Putamen (tissue), 1 donor: Measurements from ENCODE around the gene CYRIA.
A peak's percentile ranks its signal among the peaks of the same experiment; 100 is the strongest.

Source experiments
- DNase-seq: peaks from one replicate; pipeline ENCODE4 v3.0.0-alpha.2; 2016; ENCODE audit warnings: low spot score

The CYRIA gene

GRCh38 chr2:16669388-16669787 lies 3.8 kb upstream of the CYRIA start:
- no peak for DNase-seq

DNA sequence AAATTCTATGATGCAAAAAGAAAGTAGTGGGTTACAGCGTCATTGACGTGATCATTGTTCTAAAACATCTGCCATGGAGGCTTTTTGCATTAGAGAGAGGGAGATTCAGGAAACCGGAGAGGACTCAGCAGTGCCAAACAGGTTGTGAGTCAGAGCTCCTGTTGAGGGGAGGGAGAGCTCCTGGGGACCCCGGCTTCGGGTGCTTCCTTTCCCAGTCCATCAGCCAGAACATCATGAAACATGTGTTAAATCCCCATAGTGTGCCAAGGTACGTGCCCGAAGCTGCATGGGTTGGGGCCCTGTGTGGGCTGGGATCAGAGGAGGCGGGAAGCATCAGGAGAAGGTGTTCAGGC lies 791 bp upstream of the CYRIA start:
- DNase-seq: no peak

DNA sequence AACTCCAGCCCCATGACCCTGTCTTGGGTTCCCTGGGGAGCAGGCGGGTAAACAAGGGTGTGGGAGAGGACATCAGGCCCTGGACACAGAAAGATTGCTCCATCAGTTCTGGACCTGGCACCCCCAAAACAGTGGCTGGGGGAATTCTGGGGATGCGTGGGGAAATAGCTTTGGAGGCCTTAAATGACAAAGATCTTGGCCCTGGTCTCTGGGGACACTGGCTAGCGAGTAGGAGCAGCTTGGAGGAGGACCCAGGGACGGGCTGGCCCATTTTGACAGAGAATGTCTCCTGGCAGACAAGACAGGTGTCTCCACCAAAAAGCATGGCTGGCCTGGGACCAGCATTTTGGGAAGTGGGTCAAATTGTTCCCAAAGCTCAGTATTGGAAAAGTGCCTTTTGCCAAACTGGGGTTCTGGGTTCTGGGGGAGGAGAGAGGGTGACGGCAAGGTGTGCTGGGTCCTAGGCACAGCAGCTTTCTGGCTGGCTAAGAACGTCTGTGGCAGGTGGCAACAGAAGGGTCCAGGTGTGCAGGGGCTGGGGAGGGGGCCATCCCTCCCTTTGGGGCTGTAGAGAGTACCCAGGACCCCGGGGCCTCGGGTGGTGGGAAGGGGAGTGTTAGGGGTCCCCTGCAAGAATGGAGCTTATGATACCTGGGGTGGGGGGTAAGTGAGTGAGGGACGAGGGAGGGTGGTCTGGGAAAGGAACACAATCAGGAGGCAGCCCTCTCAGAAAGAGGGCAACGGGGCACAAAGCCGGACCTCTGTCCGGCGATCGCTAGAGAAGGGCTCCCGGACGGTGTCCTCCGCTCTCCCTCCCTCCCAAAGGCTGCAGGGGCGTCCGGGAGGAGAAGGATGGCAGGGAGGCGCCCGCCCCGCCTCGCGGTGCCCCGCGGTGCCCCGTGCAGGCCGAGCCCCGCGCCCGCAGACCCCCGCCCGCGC lies 556 bp downstream of the CYRIA start:
- no peak for DNase-seq

DNA sequence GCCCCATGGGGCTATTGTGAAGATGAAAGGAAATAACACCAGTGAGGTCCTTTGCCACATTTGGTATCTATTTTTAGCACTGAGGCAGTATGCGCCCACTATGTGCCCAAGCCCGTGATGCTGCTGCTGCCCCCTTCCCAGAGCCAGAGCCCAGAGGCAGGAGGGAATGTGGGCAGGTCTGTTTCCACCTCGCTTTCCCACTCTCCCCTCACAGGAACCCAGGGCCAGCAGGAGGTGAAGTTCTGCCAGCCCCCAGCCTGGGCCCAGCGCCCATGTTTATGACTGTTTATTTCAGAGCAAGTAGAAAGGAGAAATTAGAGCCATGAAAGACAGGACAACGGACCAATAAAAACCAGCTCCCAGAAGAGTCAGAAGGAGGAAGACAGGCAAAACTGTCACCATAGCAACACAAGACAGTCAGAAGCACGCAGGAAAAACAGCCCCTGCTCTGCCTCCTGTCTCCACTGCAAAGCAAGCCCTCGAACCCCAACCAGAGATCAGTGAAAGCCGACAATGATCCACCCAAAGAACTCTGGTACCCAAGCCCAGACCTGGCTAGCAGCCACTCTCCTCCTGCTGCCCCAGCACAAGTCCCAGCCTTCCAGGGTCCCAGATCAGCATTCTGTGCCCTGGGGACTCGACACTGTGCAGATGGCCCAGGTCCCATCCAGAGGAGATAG lies 1.4 kb downstream of the CYRIA start:
- peak; percentile 79 for DNase-seq

- DNase-seq: no peak
Measured at GRCh38 chr2:16663121-16663905, 2.3 kb downstream of the CYRIA start.

DNA sequence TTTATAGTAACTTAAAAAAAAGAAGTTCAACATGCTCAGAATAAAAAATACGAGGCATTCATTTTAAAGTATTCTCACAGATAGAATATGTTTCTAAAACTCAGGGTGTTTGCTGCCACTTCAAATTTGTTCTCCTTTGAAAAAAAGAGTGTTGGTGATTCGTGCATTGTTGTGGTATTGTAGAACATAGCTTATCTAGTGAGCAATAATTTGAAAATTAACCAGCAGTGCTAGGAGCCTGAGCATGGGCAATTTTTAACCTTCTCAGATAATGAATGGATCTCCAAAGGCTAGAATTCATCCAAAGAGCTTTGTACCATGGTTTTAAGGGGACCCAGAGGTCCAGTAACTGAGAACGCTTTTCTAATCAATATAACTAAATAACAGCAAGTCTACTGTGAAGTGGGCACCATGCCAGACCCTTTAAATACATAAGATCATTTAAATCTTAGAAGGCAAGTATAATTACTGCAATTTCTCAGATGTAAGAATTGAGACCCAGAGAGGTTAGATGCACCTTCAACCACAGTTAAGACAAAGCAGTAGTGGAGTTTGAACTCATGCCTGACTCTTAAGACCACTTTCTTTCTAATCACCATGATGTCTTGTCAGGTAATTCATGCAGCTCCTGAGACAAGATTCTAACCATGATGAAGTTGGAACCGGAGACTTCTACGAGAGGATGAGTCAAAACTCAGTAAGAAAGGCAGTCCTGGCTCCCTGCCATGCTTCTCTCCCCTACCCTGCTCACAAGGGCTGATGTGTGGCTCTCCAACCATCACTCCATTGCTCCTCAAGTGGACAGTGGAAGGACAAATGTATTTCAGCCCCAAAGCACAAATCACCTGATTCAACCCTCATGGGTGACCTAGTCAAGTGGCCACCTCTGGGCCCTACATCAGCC lies 3.4 kb downstream of the CYRIA start:
- DNase-seq: no peak

DNA sequence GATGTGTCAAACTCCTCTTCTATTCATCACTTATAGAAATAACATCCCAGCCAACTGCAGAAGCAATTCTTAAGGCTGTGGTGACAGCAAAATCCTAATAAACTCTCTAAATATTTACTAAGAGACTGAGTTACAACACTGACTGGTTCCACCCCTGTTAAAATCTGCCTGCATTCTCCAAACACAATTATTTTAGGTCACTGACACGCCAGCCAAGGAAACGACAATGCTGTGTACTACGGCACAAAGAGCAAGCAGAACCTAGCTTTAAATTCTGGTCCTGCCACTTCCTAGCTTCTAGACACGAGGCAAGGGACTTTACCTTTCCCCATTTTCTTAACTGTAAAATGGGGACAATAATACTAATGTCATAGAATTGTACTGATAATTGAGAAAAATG lies 4.1 kb downstream of the CYRIA start:
- no peak for DNase-seq

GRCh38 chr2:16660556-16660955 lies 5.1 kb downstream of the CYRIA start:
- no peak for DNase-seq

DNA sequence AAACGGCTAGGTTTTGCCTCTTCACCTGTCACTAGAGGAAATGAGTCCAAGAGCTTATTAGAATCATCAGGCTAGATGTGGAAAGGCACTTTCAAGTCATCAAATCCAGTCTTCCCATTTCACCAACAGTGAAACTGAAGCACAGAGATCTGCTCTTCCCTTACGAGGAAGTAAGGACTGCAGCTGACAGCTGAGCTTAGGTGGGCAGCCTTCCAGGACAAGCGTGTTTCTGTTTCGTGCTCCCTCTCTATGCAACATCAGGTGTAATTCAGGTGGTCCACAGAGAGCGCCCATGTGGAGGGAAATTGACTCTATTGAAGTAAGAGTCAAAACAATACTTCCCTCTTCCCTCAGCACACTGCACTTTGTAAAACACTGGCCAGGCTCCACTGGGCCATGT lies 5.5 kb downstream of the CYRIA start:
- DNase-seq: no peak

GRCh38 chr2:16658076-16658739 lies 7.4 kb downstream of the CYRIA start:
- no peak for DNase-seq

DNA sequence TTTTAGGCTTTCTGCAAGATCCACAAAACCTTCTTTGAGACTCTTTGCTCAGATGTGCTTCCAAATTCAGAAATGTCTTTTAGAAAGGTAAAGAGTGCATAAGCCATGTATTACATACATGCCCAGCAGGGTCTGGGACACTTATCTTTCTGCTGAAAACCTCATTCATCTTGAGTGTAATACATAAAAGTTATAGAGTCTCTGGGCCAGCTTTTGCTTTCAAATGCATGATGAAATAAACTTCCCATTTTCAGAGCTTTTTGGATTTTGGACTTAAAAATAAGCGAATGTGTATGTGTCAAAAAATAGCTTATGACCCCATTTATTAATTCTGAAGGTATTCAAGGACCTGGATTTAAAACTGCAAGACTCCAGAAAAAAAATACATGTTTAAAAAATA lies 8.0 kb downstream of the CYRIA start:
- no peak for DNase-seq

GRCh38 chr2:16656784-16657391 lies 8.7 kb downstream of the CYRIA start:
- DNase-seq: peak; percentile 75

DNA sequence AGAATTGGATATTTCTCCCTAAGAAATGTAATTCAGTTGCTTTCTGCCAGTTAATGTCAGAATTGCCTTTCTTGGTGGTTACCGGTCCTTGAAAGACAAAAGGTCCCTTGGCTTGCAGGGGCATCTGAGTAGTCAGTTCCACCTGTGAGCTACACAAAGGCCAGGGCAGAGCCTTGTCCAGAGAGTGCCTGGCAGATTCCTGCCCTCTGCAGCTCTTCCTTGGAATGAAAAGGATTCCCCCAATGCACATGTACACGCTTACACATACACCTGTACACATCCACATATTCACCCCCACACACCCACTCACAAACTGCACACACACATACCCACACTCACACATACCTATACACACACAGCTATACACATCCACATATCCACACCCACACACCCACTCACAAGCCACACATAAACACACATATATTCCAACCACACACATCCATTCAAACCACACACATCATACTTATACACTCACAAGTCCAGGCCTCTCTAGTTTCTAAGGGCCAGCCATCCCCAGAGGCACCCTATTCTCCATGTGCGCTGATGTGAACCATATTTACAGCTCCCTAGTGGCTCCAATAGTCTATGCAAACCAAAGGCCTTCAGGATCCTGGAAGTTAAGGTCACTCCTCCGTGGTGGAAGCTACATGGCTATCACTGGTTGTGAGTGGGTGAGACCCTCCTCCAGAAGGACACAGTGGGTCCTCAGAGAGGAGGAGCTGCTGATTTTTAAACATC lies 9.6 kb downstream of the CYRIA start:
- DNase-seq: no peak

GRCh38 chr2:16655445-16655837 lies 10.2 kb downstream of the CYRIA start:
- no peak for DNase-seq

DNA sequence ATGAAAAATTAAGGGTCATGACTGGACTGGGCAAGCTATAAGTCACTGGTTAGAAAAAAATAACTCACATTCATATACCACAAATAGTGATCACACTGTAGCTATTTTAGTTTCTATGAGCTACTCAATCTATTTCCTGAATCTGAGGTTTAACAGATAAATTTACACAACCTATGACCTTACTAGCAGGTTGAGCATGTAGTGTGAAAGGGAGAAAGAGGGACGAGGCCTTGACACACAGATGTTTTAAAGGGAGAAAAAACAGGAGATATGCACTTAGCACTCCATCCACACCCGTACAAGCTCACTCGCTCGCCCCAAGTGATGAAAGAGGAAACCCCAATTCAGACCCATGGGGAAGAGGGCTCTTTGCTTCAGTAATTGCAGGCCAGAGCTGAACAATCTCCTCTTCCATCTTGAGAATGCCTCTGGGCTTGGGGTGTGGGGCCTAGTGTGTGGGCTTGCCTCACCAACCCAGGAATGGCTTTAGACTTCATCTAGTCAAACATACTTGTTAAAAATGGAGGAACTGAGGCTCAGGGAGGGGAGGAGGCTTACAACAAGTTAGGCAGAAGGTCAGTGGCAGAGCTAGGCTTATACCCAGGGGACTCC lies 10.7 kb downstream of the CYRIA start:
- DNase-seq: no peak

DNA sequence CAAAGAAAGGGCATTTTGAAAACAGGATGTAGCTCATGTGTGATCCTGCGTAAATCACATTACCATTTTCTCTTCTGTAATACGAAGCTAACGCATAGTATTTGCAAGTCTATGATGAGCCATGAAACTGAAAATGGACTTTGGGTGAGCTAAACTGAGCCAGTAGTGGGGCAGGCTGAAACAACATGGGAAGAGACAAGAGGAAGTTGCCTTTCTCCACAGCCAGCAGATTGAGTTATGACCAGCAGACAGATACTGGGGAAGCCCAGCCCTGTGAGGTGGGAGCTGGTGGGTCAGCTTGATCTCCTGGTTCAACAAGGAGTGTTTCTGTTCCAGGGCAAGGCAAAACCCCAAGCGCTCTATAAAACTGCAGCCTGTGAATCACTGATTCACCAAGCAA lies 11.8 kb downstream of the CYRIA start:
- no peak for DNase-seq

DNA sequence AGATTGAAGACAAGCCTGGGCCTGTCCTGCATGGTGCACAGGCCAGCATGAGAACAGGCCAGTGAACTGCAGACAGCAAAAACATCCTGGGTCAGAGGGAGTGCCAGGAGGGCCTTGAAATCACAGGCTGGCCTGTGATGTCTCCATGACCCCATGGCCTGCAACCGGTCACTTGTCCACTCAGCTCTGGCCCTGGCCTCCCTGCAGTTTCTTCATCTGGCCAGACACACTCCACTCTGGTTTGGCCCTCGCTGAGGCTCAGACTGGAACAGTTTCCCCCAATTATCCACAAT lies 12.6 kb downstream of the CYRIA start:
- DNase-seq: no peak

DNA sequence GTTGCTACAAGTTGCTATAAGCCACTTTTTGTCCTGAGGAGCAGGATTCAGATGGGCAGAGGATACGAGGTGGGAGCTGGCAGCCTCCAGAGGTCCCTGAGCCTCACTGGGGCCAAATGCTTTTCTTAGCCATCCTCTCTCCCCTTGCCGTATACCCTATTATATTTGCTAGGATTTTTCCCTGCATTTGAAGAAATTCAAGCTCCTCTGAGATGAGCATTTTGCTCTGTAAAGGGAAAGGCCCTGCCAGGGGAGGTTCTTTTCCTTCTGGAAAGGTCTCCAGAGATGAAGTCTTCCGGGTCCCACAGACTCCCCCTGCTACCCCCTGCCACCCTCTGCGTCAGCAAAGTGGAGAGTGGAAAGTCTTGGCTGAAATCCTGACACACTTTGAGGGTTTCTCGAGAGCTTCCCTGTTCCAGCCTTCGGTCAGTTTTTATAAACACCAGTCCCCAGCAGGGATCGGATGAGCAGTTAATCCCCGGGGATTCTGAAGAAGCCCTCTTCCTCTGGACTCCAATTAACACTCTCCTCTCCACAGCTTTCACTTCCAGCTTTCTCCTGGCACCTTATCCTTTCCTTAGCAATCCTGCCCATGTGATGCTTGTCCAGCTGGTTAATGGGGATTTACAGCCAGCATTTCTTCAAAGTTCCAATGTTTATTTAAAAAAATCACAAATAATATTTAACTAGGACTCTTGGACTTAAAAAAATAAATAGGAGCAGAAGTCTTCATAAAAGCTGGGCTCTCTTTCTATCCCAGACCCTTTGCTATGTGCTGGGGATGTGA lies 13.1 kb downstream of the CYRIA start:
- no peak for DNase-seq
